HepG2 (cell line): Measurements from ENCODE around the gene GUCY1A2. TPM values are rescaled to one million over a fixed set of nuclear protein-coding genes. Genes with fewer than 3 reads are reported as not detected.

Source experiments
- ATAC-seq: fragments of 200-7000 bp; cut with Tn5 transposase; 3 replicates; pipeline ENCODE4 v1.9.1; 2020; ENCODE audit warnings: mild to moderate bottlenecking, moderate library complexity
- BruUV-seq: library from RNA; stranded (reverse); fragments of 400-500 nt; replicated peaks from 2 replicates; lab custom pipeline; 2021; lab: Mats Ljungman, UMichigan
- CTCF ChIA-PET: fragments of 300-600 bp; formaldehyde crosslinking; extraction: SDS; loops from one replicate; lab custom pipeline; 2021; ENCODE audit warnings: low total read pairs, inconsistent platforms, low intra/inter-chr PET ratio; lab: Yijun Ruan, JAX
- POLR2A ChIA-PET: fragments of 350-600 bp; sonication (Branson Sonifier 250); formaldehyde crosslinking; loops from one replicate; lab custom pipeline; 2020; ENCODE audit warnings: antibody characterized with exemption, inconsistent platforms; lab: Yijun Ruan, JAX
- DNase-seq: peaks from one replicate; pipeline ENCODE4 v3.0.0-alpha.2; 2015; ENCODE audit warnings: low spot score
- FAIRE-seq: peaks from 3 replicates; lab custom pipeline; 2011; peaks lifted over from hg19 to GRCh38; lab: Jason Lieb, UNC
- H2AFZ ChIP-seq: one replicate; pipeline ENCODE4 v1.6.1; 2011; ENCODE audit warnings: low read length, inconsistent platforms
- H3K27ac ChIP-seq: fragments of 300-600 bp; 3 replicates; pipeline ENCODE4 v1.8.0; 2011; ENCODE audit warnings: mixed run types, mild to moderate bottlenecking, mixed read lengths, low read length, inconsistent platforms; ENCODE audit not compliant: insufficient read depth; ENCODE audit errors: extremely low read length
- H3K27me3 ChIP-seq, 2 experiments: fragments of 200-600 bp in 1 of 2; 2 replicates in 1 of 2; 3 replicates in 1 of 2; pipeline versions ENCODE4 v1.6.0 to v1.8.0; 2011; ENCODE audit warnings: low read length in 2 of 2, mild to moderate bottlenecking in 2 of 2, moderate library complexity in 2 of 2, inconsistent platforms in 1 of 2; ENCODE audit not compliant: insufficient read depth in 2 of 2, control insufficient read depth in 1 of 2
- H3K36me3 ChIP-seq, 2 experiments: fragments of 200-600 bp in 1 of 2; replicated peaks in 1 of 2; 2 replicates in 1 of 2; 3 replicates in 1 of 2; pipeline versions ENCODE4 v1.5.1 to v1.8.0; 2011; ENCODE audit warnings: low read length in 2 of 2, inconsistent platforms in 1 of 2; ENCODE audit not compliant: insufficient read depth in 2 of 2, control insufficient read depth in 1 of 2
- H3K4me1 ChIP-seq: 2 replicates; pipeline ENCODE4 v1.5.1; 2012; ENCODE audit warnings: low read length, inconsistent platforms; ENCODE audit not compliant: insufficient read depth
- H3K4me2 ChIP-seq: 2 replicates; pipeline ENCODE4 v1.6.0; 2011; ENCODE audit warnings: low read depth, low read length, inconsistent platforms
- H3K4me3 ChIP-seq, 3 experiments: fragments of 200-600 bp in 1 of 3; sonication (generic), shearing (Covaris generic) in 1 of 3; replicated peaks in 1 of 3; 2 replicates each; pipeline ENCODE4 v1.5.1; 2011 to 2016; ENCODE audit warnings: low read length in 3 of 3, inconsistent platforms in 2 of 3, low read depth in 2 of 3, mild to moderate bottlenecking in 2 of 3, control low read depth in 1 of 3, mixed read lengths in 1 of 3; ENCODE audit not compliant: insufficient read depth in 1 of 3
- H3K79me2 ChIP-seq: one replicate; pipeline ENCODE4 v1.6.1; 2011; ENCODE audit warnings: low read length, inconsistent platforms; ENCODE audit not compliant: insufficient read depth
- H3K9ac ChIP-seq: 2 replicates; pipeline ENCODE4 v1.6.0; 2011; ENCODE audit warnings: mild to moderate bottlenecking, low read depth, low read length, inconsistent platforms; ENCODE audit not compliant: insufficient read depth
- H3K9me3 ChIP-seq: 2 replicates; pipeline ENCODE4 v1.5.1; 2012; ENCODE audit warnings: mild to moderate bottlenecking, low read length
- H4K20me1 ChIP-seq: 2 replicates; pipeline ENCODE4 v1.6.0; 2011; ENCODE audit warnings: inconsistent platforms, mild to moderate bottlenecking, low read length, moderate library complexity; ENCODE audit not compliant: insufficient read depth
- HMG20A ChIP-seq: IDR thresholded peaks from 2 replicates; pipeline ENCODE4 v1.6.1; 2016; ENCODE audit warnings: borderline replicate concordance
- MAFF ChIP-seq: IDR thresholded peaks from 2 replicates; pipeline ENCODE4 v1.6.1; 2011; ENCODE audit warnings: low read depth, low read length, improper control_type of control experiment
- MAFK ChIP-seq, 2 experiments: IDR thresholded peaks in 1 of 2; conservative IDR thresholded peaks in 1 of 2; 2 replicates each; pipeline ENCODE4 v1.6.1; 2011; ENCODE audit warnings: improper control_type of control experiment in 2 of 2, low read length in 2 of 2
- MEIS2 ChIP-seq: sonication (generic); formaldehyde crosslinking; IDR thresholded peaks from 2 replicates; pipeline ENCODE4 v1.9.0; 2021; ENCODE audit warnings: mild to moderate bottlenecking, missing genetic modification reagents
- SP4 ChIP-seq: sonication (generic); formaldehyde crosslinking; IDR thresholded peaks from 2 replicates; pipeline ENCODE4 v1.8.1; 2023; ENCODE audit warnings: mild to moderate bottlenecking, missing genetic modification reagents
- WGBS: methylation state at CpG from one replicate; pipeline ENCODE4 v1.1.6; 2017; ENCODE audit warnings: low lambda C conversion rate; 5-methylcytosine and 5-hydroxymethylcytosine counted together
- in situ Hi-C: cut with HindIII; loops from 2 replicates; pipeline ENCODE4 v1.10.0; 2017; ENCODE audit warnings: low pct_unique_long_range_greater_than_20kb; ENCODE audit not compliant: extremely low pct_ligation_motif_present
- intact Hi-C: fragments of 100-400 bp; cut with micrococcal nuclease; formaldehyde crosslinking; loops from one replicate; pipeline ENCODE4 v1.10.0; 2022; ENCODE audit not compliant: unreplicated experiment
- polyA plus RNA-seq, 8 experiments: library from polyadenylated mRNA; depleted of rRNA in 3 of 8; stranded (reverse) in 7 of 8; unstranded in 1 of 8; fragments of >200 nt; fragmentation: Illumina TruSeq in 4 of 8; extraction: Trizol in 4 of 8; gene quantifications; 2 replicates each; pipeline versions ENCODE4 v1.2.1 to v1.2.3, GENCODE V29; 2011 to 2016; ENCODE audit warnings: low read depth in 4 of 8, missing spikeins in 1 of 8, mixed read lengths in 1 of 8; ENCODE audit not compliant: insufficient read depth in 1 of 8
- total RNA-seq, 5 experiments: library from RNA; depleted of rRNA; stranded (reverse); fragments of >200 nt; fragmentation: Illumina TruSeq; extraction: Trizol; gene quantifications; 2 replicates each; pipeline ENCODE4 v1.2.3, GENCODE V29; 2016; ENCODE audit warnings: low read depth in 1 of 5
- TF ChIP-seq, protein P1 (sequence below): IDR thresholded peaks from 2 replicates; pipeline ENCODE4 v1.6.1; 2016

The GUCY1A2 gene
- total and polyA plus RNA-seq, 2 of the 13 experiments (the other 11 are each of a cell fraction or from before 2014, with no cell fraction given), result 0.01 to 0.07 TPM

DNA sequence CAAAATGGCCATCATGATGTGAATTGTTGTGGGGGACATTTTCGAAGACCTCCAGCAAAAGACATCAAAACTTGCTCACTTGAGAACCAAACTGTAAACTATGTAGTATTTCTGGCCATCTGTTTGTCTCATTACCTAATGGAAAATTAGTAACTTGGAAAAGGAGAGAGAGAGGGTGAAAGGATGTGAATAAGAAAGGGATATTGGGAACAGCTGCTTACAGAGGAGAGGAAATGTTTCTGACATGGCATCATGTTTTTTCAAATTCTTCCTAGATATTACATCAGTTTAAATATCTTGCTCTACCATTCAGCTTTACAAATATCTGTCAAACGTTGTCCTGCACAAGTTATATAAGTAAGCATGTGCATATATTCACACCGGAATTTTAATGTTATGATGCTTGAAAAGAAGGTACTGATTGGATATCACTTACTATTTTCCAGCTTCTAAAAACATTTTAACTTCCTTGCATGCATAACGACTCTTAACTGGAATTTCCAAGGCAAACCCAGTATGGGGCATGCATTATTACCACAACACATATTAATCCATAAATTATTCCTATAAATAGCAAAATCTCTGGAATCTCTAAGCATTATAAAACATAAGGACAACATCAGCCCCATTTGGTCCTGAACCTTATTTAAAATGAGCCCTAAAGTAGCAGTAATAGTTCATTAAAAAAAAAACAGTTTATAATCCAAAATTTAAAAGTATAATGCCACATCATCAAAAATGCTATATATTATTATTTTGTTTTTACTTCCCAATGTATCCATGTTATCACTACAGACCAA, 20.0 kb downstream of the GUCY1A2 start:
- BruUV-seq, result no TSS peak

DNA sequence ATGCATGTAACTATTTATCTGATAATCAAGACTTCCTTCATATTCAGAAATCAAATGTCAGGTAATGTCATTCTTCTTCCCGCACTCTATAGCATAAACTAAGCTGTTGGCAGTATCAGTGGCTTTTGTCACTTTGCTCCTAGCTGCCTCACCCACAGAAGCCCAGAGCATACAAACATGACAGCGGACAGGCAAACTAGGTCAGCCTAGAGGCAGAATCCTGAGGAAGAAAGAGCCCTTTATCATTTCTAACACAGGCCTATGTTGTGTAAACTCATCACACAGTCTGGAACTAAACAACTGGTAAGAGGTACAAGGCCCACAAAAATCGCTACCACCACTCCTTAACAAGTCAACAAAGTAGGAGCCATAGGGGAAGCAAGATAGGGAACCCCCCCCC, 21.0 kb downstream of the GUCY1A2 start:
- BruUV-seq, result no TSS peak
- in situ Hi-C loops (no loop called here), intact Hi-C loops (no loop called here)
- Histone ChIP-seq H3K36me3 (no peaks in the 10 kb centered on the region), H3K4me2 (no peak overlapping the region), H3K9me3 (no peaks in the 10 kb centered on the region), H3K27ac (no peak overlapping the region), H3K4me1 (no peaks in the 10 kb centered on the region), H2AFZ (no peak overlapping the region), H3K4me3 (no peak overlapping the region), H3K9ac (no peak overlapping the region), H3K79me2 (no peaks in the 10 kb centered on the region), H3K27me3 (no peaks in the 10 kb centered on the region), H4K20me1 (no peaks in the 10 kb centered on the region)
- POLR2A ChIA-PET, result no interaction called here
- WGBS, result 0% methylated on average over 3 of the region's 3 CpGs
- CTCF ChIA-PET, result no interaction called here
- ATAC-seq (no peak), DNase-seq (no peak), FAIRE-seq (no peak)
- TF ChIP-seq, protein P1, sequence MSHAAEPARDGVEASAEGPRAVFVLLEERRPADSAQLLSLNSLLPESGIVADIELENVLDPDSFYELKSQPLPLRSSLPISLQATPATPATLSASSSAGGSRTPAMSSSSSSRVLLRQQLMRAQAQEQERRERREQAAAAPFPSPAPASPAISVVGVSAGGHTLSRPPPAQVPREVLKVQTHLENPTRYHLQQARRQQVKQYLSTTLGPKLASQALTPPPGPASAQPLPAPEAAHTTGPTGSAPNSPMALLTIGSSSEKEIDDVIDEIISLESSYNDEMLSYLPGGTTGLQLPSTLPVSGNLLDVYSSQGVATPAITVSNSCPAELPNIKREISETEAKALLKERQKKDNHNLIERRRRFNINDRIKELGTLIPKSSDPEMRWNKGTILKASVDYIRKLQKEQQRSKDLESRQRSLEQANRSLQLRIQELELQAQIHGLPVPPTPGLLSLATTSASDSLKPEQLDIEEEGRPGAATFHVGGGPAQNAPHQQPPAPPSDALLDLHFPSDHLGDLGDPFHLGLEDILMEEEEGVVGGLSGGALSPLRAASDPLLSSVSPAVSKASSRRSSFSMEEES, result no peak
- TF ChIP-seq HMG20A (CRISPR knock-in tag), result no peak
- TF ChIP-seq SP4, result no peak

More for the DNA sequence above, 20.0 kb downstream of the GUCY1A2 start:
- TF ChIP-seq MAFF, result peak; percentile 55; the same call in 1 of the 2 replicates
- peak; percentile 59 to 62 for TF ChIP-seq MAFK (conservative IDR thresholded peaks at IDR 0.05 in 1 of 2, IDR thresholded peaks at IDR 0.05 in 1 of 2; ENCODE audit: low read length in 2 of 2)
- no peak for TF ChIP-seq MEIS2 (CRISPR knock-in tag)
- H3K27ac ChIP-seq, result no peak overlapping the region
- H3K9me3 ChIP-seq, result no peaks in the 10 kb centered on the region
- 1% methylated on average over 4 of the region's 4 CpGs for WGBS
- H3K9ac ChIP-seq, result no peak overlapping the region
- no peak overlapping the region for H3K4me2 ChIP-seq
- intact Hi-C loops, result no loop called here
- DNase-seq (no peak), FAIRE-seq (no peak), ATAC-seq (no peak)
- no peaks in the 10 kb centered on the region for H3K79me2 ChIP-seq
- CTCF ChIA-PET, result no interaction called here
- POLR2A ChIA-PET, result no interaction called here
- no peaks in the 10 kb centered on the region for H3K36me3 ChIP-seq
- H2AFZ ChIP-seq, result no peak overlapping the region
- in situ Hi-C loops, result no loop called here
- no peaks in the 10 kb centered on the region for H3K4me1 ChIP-seq
- H3K4me3 ChIP-seq, result no peak overlapping the region
- H4K20me1 ChIP-seq, result no peaks in the 10 kb centered on the region
- H3K27me3 ChIP-seq, result no peaks in the 10 kb centered on the region
